BE2C (cell line): ENCODE data around the gene COBL.

Experiments used
- DNase-seq: peaks from one replicate; pipeline ENCODE4 v3.0.0-alpha.2; 2020
- H3K27me3 ChIP-seq: fragments of 250-450 bp; sonication (Bioruptor Pico); 2 replicates; pipeline ENCODE4 v1.5.1; 2020; ENCODE audit warnings: mild to moderate bottlenecking
- H3K36me3 ChIP-seq: fragments of 250-450 bp; sonication (Bioruptor Pico); 2 replicates; pipeline ENCODE4 v1.5.1; 2020; ENCODE audit warnings: mild to moderate bottlenecking
- H3K4me1 ChIP-seq: fragments of 250-450 bp; sonication (Bioruptor Pico); 2 replicates; pipeline ENCODE4 v1.5.1; 2020
- H3K4me3 ChIP-seq: 2 replicates; pipeline ENCODE4 v1.5.1; 2011; ENCODE audit warnings: low read depth, low read length
- H3K9me3 ChIP-seq: fragments of 250-450 bp; sonication (Bioruptor Pico); 2 replicates; pipeline ENCODE4 v1.5.1; 2020
- TF ChIP-seq, protein P1 (sequence below): IDR thresholded peaks from 2 replicates; pipeline ENCODE4 v1.5.1; 2012; ENCODE audit warnings: mild to moderate bottlenecking, low read depth, low read length

The COBL gene

GRCh38 chr7:51268859-51269258 lies 47.8 kb downstream of the COBL start:
- Histone ChIP-seq H3K36me3 (no peaks in the 10 kb centered on the region), H3K9me3 (no peaks in the 10 kb centered on the region), H3K4me3 (no peak overlapping the region), H3K27me3 (peaks cover 3% of the 10 kb centered on the region; the same call in 1 of the 2 replicates), H3K4me1 (no peaks in the 10 kb centered on the region)
- no peak for DNase-seq
- TF ChIP-seq, protein P1, sequence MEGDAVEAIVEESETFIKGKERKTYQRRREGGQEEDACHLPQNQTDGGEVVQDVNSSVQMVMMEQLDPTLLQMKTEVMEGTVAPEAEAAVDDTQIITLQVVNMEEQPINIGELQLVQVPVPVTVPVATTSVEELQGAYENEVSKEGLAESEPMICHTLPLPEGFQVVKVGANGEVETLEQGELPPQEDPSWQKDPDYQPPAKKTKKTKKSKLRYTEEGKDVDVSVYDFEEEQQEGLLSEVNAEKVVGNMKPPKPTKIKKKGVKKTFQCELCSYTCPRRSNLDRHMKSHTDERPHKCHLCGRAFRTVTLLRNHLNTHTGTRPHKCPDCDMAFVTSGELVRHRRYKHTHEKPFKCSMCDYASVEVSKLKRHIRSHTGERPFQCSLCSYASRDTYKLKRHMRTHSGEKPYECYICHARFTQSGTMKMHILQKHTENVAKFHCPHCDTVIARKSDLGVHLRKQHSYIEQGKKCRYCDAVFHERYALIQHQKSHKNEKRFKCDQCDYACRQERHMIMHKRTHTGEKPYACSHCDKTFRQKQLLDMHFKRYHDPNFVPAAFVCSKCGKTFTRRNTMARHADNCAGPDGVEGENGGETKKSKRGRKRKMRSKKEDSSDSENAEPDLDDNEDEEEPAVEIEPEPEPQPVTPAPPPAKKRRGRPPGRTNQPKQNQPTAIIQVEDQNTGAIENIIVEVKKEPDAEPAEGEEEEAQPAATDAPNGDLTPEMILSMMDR: no peak

GRCh38 chr7:51267169-51267568 lies 49.4 kb downstream of the COBL start:
- no peak for DNase-seq
- Histone ChIP-seq H3K27me3 (no peaks in the 10 kb centered on the region; the same call in 1 of the 2 replicates), H3K36me3 (no peaks in the 10 kb centered on the region)

DNA sequence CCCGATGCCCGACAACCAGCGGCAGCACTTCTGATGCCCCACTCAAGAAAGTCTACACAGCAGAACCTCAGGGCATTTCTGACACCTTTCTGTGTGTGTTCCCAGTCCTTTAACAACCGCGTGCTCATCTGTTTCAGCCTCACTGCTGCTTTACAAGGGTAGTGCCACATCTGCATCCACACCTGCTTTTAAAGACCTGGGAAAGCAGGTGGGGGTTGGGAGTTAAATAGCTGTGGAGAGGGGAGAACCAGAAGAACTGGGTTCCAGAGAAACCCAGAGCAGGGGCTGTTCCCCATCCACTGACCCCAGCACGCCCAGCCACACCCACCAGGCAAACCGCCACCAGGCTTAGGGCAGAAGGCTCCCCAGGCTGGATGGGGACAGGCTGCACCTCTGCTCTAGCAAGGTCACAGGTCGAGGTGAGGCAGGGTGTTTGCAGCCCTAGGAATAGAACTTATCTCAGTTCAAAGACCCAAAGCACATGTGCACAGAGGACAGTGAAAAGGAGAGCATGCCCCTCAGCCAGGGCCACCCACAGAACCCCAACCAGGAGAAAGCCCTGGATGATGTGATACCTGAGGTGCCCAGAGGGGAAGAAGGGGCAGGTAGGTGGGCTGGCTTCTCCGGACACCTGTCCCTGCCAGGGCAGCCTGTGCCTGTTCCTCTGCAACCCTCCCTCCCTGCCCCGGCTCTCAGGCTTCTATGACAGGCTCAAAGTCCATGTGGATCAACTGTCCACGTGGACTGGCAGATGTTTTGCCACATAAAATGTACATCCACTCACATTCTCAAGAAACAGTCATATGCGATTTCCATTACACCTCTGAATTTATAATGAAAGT lies 51.3 kb downstream of the COBL start:
- Histone ChIP-seq H3K4me3 (no peak overlapping the region), H3K27me3 (no peaks in the 10 kb centered on the region; the same call in 1 of the 2 replicates), H3K9me3 (no peaks in the 10 kb centered on the region), H3K36me3 (no peaks in the 10 kb centered on the region), H3K4me1 (no peaks in the 10 kb centered on the region)
- no peak for DNase-seq
- TF ChIP-seq, protein P1: no peak

More at GRCh38 chr7:51267169-51267568, 49.4 kb downstream of the COBL start:
- Histone ChIP-seq H3K4me3 (no peak overlapping the region), H3K9me3 (no peaks in the 10 kb centered on the region), H3K4me1 (no peaks in the 10 kb centered on the region)
- TF ChIP-seq, protein P1: no peak

DNA sequence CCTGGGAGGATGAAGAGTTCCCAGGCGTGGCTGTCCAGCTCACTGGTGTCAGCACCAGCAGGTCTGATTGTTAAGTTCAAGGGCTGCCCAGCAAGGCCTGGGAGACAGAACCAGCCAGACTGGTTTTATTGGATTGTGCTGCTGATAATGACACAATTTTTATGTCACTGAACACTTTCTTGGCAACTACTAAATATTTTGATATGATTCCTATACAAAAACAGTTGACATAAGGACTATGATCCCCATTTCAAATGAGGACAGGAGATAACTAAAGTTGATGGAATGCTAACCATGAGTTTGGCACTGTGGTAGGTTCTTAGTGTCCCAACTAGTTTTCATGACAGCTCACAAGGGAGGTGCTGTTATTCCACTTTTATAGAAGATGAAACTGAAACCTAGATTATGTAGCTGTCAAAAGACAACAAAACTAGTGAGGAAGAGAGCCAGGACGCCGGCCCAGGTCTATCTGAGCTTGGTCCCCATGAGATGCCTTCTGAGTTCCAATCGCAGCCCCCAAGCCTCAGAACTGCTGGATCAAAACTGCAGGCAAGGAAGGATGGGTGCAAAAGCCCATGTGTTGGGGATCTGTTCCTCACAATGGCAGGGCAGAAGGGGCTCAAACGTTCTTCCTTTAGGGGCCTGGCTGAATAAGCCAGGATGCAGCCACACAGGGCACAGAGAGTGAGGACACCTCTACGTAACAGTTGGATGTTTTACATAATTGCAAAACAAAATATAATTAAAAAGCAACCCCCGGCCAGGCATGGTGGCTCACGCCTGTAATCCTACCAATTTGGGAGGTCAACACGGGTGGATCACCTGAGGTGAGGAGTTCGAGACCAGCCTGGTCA lies 52.8 kb downstream of the COBL start:
- no peaks in the 10 kb centered on the region for H3K9me3 ChIP-seq
- TF ChIP-seq, protein P1: no peak
- H3K36me3 ChIP-seq: no peaks in the 10 kb centered on the region
- H3K4me3 ChIP-seq: no peak overlapping the region
- H3K4me1 ChIP-seq: no peaks in the 10 kb centered on the region
- DNase-seq: no peak
- H3K27me3 ChIP-seq: no peaks in the 10 kb centered on the region; the same call in 1 of the 2 replicates

- Histone ChIP-seq H3K27me3 (no peaks in the 10 kb centered on the region), H3K9me3 (no peaks in the 10 kb centered on the region), H3K36me3 (no peaks in the 10 kb centered on the region), H3K4me1 (no peaks in the 10 kb centered on the region), H3K4me3 (no peak overlapping the region)
- TF ChIP-seq, protein P1: no peak
- no peak for DNase-seq
Observed at GRCh38 chr7:51262796-51263531, 53.6 kb downstream of the COBL start.
